DMS 273 treated with DMSO at 0.1 percent for 48 hours (cell line): Measurements from ENCODE around the gene VKORC1.

ENCODE experiments used
- DNase-seq: peaks from one replicate; lab custom pipeline; 2025; lab: John Stamatoyannopoulos, UW

VKORC1 gene

DNA sequence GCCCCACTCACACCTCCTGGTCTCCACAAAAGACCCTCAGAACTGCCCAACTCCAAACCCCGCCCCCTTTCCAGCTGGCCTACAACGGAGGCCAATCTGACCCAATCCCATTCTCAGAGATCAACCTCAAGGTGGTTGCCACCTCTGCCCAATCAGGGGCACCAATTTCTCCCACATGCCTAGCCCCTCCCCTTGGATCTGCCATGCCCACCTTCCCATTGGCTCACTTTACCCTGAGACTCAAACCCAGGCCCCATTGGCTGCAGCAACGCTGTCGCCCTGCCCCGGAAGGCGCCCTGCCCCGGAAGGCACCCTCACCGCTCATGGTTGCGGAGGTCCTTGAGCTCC, 31.1 kb downstream of the VKORC1 start:
- no peak for DNase-seq

DNA sequence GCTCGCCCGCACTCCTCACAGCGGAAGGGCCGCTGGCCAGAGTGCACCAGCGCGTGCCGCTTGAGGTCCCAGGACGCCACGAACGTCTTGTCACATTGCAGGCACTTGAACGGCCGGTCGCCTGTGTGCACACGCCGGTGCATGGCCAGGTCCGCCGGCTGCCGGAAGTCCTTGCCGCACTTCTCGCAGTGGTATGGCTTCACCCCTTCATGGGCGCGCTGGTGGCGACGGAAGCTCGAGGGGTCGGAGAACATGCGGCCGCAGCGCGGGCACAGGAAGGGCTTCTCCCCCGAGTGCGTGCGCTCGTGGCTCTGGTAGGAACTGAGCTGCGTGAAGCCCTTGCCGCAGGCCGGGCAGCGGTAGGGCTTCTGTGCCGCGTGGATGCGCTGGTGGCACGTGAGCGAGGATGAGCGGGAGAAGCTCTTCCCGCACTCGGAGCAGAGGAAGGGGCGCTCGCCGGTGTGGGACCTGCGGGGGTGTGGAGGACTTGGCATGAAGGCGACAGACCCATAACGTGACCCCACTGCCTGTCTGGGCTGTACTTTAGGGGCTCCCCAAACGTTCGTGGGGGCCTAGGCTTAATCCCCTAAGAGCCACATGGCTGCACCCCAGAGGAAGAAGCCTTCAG, 32.7 kb downstream of the VKORC1 start:
- DNase-seq, result no peak

- no peak for DNase-seq
Measured at GRCh38 chr16:31061126-31061812, 33.3 kb downstream of the VKORC1 start.

DNA sequence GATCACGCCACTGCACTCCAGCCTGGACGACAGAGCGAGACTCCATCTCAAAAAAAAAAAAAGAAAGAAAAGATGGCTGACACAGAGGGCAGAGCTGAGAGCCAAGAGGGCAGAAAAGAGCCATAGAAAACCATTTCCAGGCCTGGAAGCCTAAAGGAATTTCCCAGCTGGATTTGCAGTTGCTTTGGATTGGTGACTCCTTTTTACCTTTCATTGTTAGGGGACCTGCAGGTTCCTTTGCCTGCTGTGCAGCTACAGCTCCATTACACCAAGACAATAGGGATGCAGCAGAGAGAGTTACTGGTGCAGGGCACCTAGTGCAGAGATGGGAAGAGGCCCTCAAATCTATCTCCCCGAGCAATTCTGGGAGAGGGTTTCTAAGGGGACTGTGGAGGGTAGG, 39.0 kb downstream of the VKORC1 start:
- DNase-seq, result no peak

GRCh38 chr16:31052114-31052513, 42.5 kb downstream of the VKORC1 start:
- no peak for DNase-seq

DNA sequence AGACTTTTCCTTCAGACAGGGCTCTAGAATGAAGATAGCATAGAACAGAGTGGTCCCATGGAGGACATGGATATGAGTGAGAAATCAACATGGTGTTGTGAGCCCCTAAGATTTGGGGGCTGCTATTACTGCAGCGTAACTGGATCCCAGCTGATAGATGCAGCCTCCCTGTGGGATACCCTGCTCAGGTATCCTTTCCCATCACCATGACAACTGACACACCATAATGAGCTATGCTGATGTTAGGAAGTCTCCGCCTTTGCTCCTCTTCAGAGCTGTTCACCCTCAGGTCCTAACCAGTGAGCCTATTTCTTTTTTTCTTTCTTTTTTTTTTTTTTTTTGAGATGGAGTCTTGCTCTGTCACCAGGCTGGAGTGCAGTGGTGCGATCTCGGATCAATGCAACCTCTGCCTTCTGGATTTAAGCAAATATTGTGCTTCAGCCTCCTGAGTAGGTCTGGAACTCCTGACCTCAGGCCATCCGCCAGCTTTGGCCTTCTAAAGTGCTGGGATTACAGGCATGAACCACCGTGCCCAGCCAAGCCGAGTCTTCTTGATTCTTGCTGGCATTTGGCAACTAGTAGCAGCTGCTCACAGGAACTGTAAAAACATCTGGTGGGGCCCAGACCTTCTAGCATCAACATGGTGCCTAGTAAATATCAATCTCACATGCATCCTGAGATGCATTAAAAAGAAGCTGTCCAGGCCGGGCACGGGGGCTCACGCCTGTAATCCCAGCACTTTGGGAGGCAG, 44.1 kb downstream of the VKORC1 start:
- DNase-seq, result no peak

GRCh38 chr16:31043898-31044481, 50.6 kb downstream of the VKORC1 start:
- no peak for DNase-seq

GRCh38 chr16:31043352-31043751, 51.2 kb downstream of the VKORC1 start:
- no peak for DNase-seq

- DNase-seq, result no peak
Measured at GRCh38 chr16:31042866-31043265, 51.7 kb downstream of the VKORC1 start.
